EH (cell line): ENCODE measurements around the gene OSBPL1A.
A peak's percentile ranks its signal among the peaks of the same experiment; 100 is the strongest.
"Not testable (repeated sequence)": the region's sequence is repeated elsewhere in the genome, so short reads cannot be mapped to it uniquely, and the experiment has no call there.

Experiments
- DNase-seq: peaks from one replicate; pipeline ENCODE4 v3.0.0-alpha.2; 2015; ENCODE audit warnings: low read depth

Gene OSBPL1A

DNA sequence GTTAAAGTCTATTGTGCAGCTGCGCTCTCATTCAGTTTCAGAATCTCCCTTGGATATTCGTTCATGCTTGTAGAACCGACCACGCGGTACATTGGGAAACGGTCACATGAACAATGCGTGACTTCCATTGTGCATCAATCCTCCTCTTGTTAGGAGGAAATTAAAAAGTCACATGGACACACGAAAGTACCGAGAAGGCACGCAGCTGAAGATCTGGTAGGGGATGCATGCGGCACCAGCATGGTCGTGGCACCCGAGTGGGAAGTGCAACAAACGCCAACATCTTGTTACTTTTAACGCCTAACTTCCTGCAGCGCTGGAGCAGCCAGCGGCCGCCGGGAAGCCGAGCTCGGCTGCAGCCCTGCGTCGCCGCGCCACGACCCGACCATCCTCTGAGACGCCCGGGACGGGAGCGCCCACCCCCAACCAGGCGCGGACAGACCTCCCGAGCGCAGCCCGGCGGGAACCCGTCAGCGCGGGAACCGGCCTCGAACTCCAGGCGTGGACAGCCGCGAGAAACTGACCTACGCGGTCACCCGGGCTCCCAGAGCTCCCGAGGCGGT is 412 bp downstream of the OSBPL1A start:
- peak; percentile 74 for DNase-seq

GRCh38 chr18:24396082-24396633 is 1.5 kb downstream of the OSBPL1A start:
- DNase-seq: no peak

- peak; percentile 7 for DNase-seq
Measured at GRCh38 chr18:24395049-24395795, 2.4 kb downstream of the OSBPL1A start.

- DNase-seq: no peak
Measured at GRCh38 chr18:24388957-24389356, 8.7 kb downstream of the OSBPL1A start.

DNA sequence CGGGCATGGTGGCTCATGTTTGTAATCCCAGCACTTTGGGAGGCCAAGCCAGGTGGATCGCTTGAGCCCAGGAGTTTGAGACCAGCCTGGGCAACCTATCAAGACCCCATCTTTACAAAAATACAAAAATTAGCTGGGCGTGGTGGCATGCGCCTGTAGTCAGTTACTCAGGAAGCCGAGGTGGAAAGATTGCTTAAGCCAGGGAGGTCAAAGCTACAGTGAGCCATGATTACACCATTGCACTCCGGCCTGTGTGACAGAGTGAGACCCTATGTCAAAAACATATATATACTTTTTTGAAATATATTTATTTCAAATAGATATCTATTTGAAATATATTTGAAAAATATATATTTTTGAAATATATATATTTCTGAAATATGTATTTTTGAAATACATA is 10.9 kb downstream of the OSBPL1A start:
- DNase-seq: no peak

DNA sequence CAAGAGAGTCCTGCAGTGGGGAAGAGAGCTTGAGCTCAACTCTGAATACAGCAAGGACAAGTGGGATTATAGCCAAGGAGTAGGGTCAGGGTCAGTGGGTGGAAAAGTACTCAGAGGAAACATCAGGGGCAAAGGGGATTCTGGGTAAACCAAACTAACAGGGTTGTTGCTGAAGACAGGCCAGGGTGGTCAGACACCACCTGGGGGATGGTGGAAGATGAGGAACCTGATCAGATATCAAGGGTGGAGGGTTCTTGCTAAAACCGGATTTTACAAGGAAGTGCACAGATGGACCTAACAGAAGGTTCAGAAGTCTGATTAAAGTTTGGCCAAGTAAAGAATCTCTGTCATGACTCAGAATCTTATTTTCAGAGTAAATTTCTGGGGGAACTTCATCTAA is 16.5 kb downstream of the OSBPL1A start:
- DNase-seq: no peak

DNA sequence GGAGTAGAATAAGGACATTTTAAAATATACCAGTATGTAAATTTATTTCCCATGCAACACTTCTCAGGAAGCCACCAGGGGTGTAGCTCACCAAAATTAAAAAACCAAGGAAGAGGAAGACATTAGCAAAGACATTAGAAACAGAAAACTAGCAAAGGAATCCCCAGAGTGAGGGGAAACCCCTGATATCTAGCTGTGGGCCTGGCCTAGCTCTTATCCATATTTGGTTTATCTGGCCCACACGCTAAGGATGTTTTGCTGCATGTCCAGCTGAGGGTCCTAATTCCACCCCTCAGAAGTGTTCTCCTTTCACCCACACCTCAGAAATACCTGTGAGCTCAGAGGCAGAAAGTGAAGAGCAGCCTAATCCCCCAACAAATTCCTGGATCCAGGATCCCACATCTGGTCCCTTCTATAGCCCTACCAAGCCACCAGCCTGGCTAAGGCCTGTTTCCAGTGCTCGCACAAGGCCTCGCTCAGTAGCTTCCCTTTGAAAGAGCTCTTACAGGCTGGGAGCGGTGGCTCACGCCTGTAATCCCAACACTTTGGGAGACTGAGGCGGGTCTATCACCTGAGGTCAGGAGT is 17.4 kb downstream of the OSBPL1A start:
- DNase-seq: no peak

GRCh38 chr18:24378598-24378997 is 19.0 kb downstream of the OSBPL1A start:
- no peak for DNase-seq

DNA sequence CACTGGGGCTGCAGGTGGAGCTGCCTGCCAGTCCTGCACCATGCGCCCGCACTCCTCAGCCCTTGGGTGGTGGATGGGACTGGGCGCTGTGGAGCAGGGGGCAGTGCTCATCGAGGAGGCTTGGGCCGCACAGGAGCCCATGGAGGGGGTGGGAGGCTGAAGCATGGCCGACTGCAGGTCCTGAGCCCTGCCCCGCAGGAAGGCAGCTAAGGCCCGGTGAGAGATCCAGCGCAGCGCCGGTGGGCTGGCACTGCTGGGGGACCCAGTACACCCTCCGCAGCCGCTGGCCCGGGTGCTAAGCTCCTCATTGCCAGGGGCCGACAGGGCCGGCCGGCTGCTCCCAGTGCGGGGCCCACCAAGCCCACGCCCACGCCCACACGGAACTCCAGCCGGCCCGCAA is 21.1 kb downstream of the OSBPL1A start:
- DNase-seq: not testable (repeated sequence)

- no peak for DNase-seq
Measured at GRCh38 chr18:24373328-24373727, 24.3 kb downstream of the OSBPL1A start.

- DNase-seq: no peak
Measured at GRCh38 chr18:24372279-24372872, 25.2 kb downstream of the OSBPL1A start.

- no peak for DNase-seq
Measured at GRCh38 chr18:24370120-24370519, 27.5 kb downstream of the OSBPL1A start.

DNA sequence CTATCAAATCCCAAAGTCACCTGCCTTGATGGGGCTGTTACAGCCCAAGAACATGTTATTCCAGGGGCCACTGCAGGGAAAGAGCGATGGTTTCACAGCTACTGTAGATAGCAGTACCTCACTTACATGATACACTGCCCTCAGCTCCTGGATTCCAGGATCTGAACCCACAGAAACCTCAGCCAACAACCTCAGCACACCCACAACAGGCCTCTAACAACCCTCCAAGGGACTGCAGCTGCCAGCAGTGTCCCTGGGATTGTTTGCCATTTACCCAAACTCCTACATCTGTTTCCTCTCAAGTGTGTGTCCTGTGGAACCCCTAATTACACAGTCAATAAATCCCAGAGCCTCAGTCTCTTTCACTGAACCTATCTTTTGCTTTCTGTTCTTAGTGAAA is 28.2 kb downstream of the OSBPL1A start:
- DNase-seq: peak; percentile 17

GRCh38 chr18:24368749-24369148 is 28.9 kb downstream of the OSBPL1A start:
- DNase-seq: no peak

- DNase-seq: no peak
Measured at GRCh38 chr18:24366328-24366727, 31.3 kb downstream of the OSBPL1A start.

DNA sequence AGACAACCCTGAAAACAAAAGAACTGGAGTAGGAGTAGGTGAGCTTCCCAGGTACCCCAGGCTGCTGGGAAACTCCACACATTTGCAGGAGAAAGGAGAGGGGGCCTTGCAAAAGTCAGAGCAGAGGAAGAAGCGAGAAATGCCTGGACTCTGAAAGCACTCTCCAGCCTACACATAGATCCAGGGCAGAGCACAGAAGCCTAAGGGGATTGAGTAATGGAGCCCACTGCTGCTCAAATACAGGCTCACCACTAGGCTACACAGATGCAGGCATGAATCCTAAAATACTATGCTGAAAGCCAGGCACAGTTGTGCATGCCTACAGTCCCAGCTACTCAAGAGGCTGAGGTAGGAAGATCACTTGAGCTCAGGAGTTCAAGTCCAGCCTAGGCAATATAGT is 33.4 kb downstream of the OSBPL1A start:
- DNase-seq: no peak

- peak; percentile 27 for DNase-seq
Measured at GRCh38 chr18:24362757-24363156, 34.9 kb downstream of the OSBPL1A start.

GRCh38 chr18:24359787-24360530 is 37.7 kb downstream of the OSBPL1A start:
- peak; percentile 66 for DNase-seq

DNA sequence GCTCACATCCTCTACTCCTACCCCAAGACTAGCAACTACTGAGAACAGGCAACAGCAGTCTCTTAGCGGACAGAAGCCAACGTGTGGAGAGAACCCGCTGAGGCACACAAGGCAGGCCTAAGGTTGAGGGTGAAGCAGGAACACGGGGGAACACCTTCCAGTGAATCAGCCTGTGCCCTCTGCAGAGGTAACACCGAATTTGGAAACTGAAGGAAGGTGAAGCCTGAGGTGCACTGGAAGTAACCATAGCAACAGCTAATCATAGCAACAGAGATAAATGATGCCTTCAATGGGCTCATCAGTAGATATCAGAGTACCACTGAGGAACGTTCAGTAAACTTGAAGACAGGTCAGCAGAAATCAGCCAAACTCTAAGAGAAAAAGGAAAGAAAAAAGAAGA is 43.3 kb downstream of the OSBPL1A start:
- DNase-seq: no peak

GRCh38 chr18:24346254-24346653 is 51.4 kb downstream of the OSBPL1A start:
- DNase-seq: no peak

- no peak for DNase-seq
Measured at GRCh38 chr18:24344509-24344908, 53.1 kb downstream of the OSBPL1A start.

- peak; percentile 58 for DNase-seq
Measured at GRCh38 chr18:24342347-24342746, 55.3 kb downstream of the OSBPL1A start.
